Measurements from ENCODE around the gene DENND1A.

DNA sequence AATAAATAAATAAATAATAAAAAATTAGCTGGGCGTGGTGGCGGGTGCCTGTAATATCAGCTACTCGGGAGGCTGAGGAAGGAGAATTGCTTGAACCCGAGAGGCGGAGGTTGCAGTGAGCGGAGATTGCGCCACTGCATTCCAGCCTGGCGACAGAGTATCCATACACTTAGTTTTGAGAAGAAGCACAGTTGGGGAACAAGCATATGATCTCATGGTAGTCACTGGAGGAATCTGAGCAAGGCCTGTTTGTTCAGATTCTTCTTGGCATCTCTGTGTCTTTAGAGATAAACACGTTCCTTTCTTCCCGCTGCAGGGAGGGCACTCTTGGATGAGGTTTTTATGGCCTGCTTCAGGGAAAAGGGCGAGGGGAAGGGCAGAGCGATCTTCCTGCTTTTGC lies 15.6 kb upstream of the DENND1A start:
- no peak for TF ChIP-seq GATA3 (IDR thresholded peaks at IDR 0.05; ENCODE audit: low read depth, low read length)
- TF ChIP-seq GATA2 (IDR thresholded peaks at IDR 0.05; ENCODE audit: low read depth, low read length): no peak

Measured in SH-SY5Y (cell line).